ENCODE data around the gene ACOX3.

ACOX3 gene

GRCh38 chr4:8391972-8392371, 48.6 kb downstream of the ACOX3 start:
- TF ChIP-seq EZH2phosphoT487 (IDR thresholded peaks at IDR 0.05; ENCODE audit: borderline replicate concordance) (no peak), CTCF (conservative IDR thresholded peaks at IDR 0.05; ENCODE audit: low read length) (no peak)
- no peak overlapping the region for H2AFZ ChIP-seq (ENCODE audit: low read length)
- H3K9me3 ChIP-seq (ENCODE audit: insufficient read depth, low read depth, low read length) = no peaks in the 10 kb centered on the region
- H3K4me1 ChIP-seq (ENCODE audit: insufficient read depth, low read length, poor library complexity, severe bottlenecking) = no peaks in the 10 kb centered on the region
- H3K36me3 ChIP-seq (ENCODE audit: insufficient read depth, low read length) = peaks cover 3% of the 10 kb centered on the region; the same call in 1 of the 2 replicates
- no peaks in the 10 kb centered on the region for H3F3A ChIP-seq (ENCODE audit: low read depth)
- no peaks in the 10 kb centered on the region for H3K9me2 ChIP-seq (replicated peaks; ENCODE audit: low read depth, low read length)
- no peak overlapping the region for H3K9ac ChIP-seq (ENCODE audit: low read depth, low read length, poor library complexity, severe bottlenecking)
- no peak overlapping the region for H3K4me3 ChIP-seq (ENCODE audit: low read length, poor library complexity, severe bottlenecking)
- H3K79me2 ChIP-seq (ENCODE audit: insufficient read depth, low read length) = no peaks in the 10 kb centered on the region
- H3K27me3 ChIP-seq (ENCODE audit: insufficient read depth, low read length, poor library complexity, severe bottlenecking) = no peaks in the 10 kb centered on the region
- H4K20me1 ChIP-seq (ENCODE audit: insufficient read depth, low read length, poor library complexity, severe bottlenecking) = no peaks in the 10 kb centered on the region
- H3K4me2 ChIP-seq (ENCODE audit: low read depth, low read length, poor library complexity, severe bottlenecking) = no peak overlapping the region

- H3K4me2 ChIP-seq (ENCODE audit: low read depth, low read length, poor library complexity, severe bottlenecking) = no peak overlapping the region
- H4K20me1 ChIP-seq (ENCODE audit: insufficient read depth, low read length, poor library complexity, severe bottlenecking) = no peaks in the 10 kb centered on the region
- no peaks in the 10 kb centered on the region for H3K4me1 ChIP-seq (ENCODE audit: insufficient read depth, low read length, poor library complexity, severe bottlenecking)
- no peak overlapping the region for H3K9ac ChIP-seq (ENCODE audit: low read depth, low read length, poor library complexity, severe bottlenecking)
- no peak overlapping the region for H2AFZ ChIP-seq (ENCODE audit: low read length)
- H3K9me2 ChIP-seq (replicated peaks; ENCODE audit: low read depth, low read length) = no peaks in the 10 kb centered on the region
- peaks cover 3% of the 10 kb centered on the region; the same call in 1 of the 2 replicates for H3K36me3 ChIP-seq (ENCODE audit: insufficient read depth, low read length)
- no peak overlapping the region for H3K4me3 ChIP-seq (ENCODE audit: low read length, poor library complexity, severe bottlenecking)
- no peaks in the 10 kb centered on the region for H3K9me3 ChIP-seq (ENCODE audit: insufficient read depth, low read depth, low read length)
- no peak for TF ChIP-seq CTCF (conservative IDR thresholded peaks at IDR 0.05; ENCODE audit: low read length)
- TF ChIP-seq EZH2phosphoT487 (IDR thresholded peaks at IDR 0.05; ENCODE audit: borderline replicate concordance) = no peak
- no peaks in the 10 kb centered on the region for H3K79me2 ChIP-seq (ENCODE audit: insufficient read depth, low read length)
- H3F3A ChIP-seq (ENCODE audit: low read depth) = no peaks in the 10 kb centered on the region
- H3K27me3 ChIP-seq (ENCODE audit: insufficient read depth, low read length, poor library complexity, severe bottlenecking) = no peaks in the 10 kb centered on the region
Measured at GRCh38 chr4:8391071-8391470, 49.5 kb downstream of the ACOX3 start.

DNA sequence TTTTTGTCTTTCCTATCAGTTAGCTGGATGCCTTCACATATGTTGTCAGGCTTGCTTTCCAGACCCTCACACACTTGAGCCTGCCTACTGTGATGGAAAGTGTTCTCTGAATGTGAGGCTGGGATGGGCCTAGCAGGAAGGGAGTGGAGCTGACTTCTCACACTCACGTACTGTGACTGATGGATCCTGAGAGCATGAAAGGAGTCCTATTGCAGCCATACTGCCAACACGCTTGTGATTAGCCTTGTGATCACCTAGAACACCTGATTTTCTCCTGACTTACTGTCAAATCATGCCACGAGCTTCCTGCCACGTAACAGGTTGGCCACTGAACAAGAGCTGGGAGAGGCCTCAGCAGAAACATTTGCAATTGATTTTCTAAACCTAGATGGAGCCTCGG, 49.9 kb downstream of the ACOX3 start:
- Histone ChIP-seq H3K9ac (ENCODE audit: low read depth, low read length, poor library complexity, severe bottlenecking) (no peak overlapping the region), H3K4me3 (ENCODE audit: low read length, poor library complexity, severe bottlenecking) (no peak overlapping the region), H3K9me3 (ENCODE audit: insufficient read depth, low read depth, low read length) (no peaks in the 10 kb centered on the region), H3K27me3 (ENCODE audit: insufficient read depth, low read length, poor library complexity, severe bottlenecking) (no peaks in the 10 kb centered on the region), H2AFZ (ENCODE audit: low read length) (no peak overlapping the region), H3K36me3 (ENCODE audit: insufficient read depth, low read length) (peaks cover 3% of the 10 kb centered on the region; the same call in 1 of the 2 replicates), H4K20me1 (ENCODE audit: insufficient read depth, low read length, poor library complexity, severe bottlenecking) (no peaks in the 10 kb centered on the region), H3K4me1 (ENCODE audit: insufficient read depth, low read length, poor library complexity, severe bottlenecking) (no peaks in the 10 kb centered on the region), H3K79me2 (ENCODE audit: insufficient read depth, low read length) (no peaks in the 10 kb centered on the region), H3K9me2 (replicated peaks; ENCODE audit: low read depth, low read length) (no peaks in the 10 kb centered on the region), H3K4me2 (ENCODE audit: low read depth, low read length, poor library complexity, severe bottlenecking) (no peak overlapping the region), H3F3A (ENCODE audit: low read depth) (no peaks in the 10 kb centered on the region)
- no peak for TF ChIP-seq EZH2phosphoT487 (IDR thresholded peaks at IDR 0.05; ENCODE audit: borderline replicate concordance)
- TF ChIP-seq CTCF (conservative IDR thresholded peaks at IDR 0.05; ENCODE audit: low read length) = no peak
